ENCODE results near the gene GRK5. TPM values are rescaled to one million over a fixed set of nuclear protein-coding genes. Genes with fewer than 3 reads are reported as not detected.

Gene GRK5
- total RNA-seq, 4 donors from 2014 or later = 43.5 to 61.7 (median 48.9) TPM

DNA sequence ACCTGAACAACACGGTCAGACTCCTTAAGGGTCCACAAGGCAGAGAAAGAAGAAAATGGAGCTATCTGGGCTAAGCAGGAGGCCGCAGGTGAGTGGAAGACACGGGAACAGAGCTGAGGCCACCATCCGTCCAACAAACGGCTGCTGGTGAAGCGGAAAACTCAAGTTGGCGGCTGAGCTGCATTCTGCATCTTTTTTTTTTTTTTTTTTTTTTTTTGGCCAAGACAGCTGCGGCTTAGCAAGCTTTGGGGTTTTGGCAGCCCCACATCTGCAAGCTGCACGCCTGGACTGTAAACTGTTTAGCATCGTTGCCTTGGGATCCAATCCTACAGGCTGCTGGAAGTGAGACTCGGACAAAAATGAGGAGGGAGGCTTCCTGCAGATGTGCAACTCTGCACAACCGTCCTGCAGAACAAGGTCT, 297.8 kb downstream of the GRK5 start:
- no peak overlapping the region for H3K27ac ChIP-seq
- DNase-seq (ENCODE audit: low spot score in 2 of 2) = no peak
- H3K4me3 ChIP-seq = no peak overlapping the region
- no peak for TF ChIP-seq EP300 (IDR thresholded peaks at IDR 0.05)
- TF ChIP-seq POLR2A (IDR thresholded peaks at IDR 0.05) = no peak
- TF ChIP-seq, protein P1, sequence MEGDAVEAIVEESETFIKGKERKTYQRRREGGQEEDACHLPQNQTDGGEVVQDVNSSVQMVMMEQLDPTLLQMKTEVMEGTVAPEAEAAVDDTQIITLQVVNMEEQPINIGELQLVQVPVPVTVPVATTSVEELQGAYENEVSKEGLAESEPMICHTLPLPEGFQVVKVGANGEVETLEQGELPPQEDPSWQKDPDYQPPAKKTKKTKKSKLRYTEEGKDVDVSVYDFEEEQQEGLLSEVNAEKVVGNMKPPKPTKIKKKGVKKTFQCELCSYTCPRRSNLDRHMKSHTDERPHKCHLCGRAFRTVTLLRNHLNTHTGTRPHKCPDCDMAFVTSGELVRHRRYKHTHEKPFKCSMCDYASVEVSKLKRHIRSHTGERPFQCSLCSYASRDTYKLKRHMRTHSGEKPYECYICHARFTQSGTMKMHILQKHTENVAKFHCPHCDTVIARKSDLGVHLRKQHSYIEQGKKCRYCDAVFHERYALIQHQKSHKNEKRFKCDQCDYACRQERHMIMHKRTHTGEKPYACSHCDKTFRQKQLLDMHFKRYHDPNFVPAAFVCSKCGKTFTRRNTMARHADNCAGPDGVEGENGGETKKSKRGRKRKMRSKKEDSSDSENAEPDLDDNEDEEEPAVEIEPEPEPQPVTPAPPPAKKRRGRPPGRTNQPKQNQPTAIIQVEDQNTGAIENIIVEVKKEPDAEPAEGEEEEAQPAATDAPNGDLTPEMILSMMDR (IDR thresholded peaks at IDR 0.05) = no peak
- WGBS, 2 donors = 65 to 81% methylated on average over 12 of the region's 12 CpGs
- no peaks in the 10 kb centered on the region for H3K9me3 ChIP-seq
- H3K36me3 ChIP-seq = peaks cover 0 to 24% (median 0%) of the 10 kb centered on the region in 3 donors
- H3K27me3 ChIP-seq = no peaks in the 10 kb centered on the region
- peaks cover 0 to 17% (median 0%) of the 10 kb centered on the region in 4 donors for H3K4me1 ChIP-seq

Small RNA genes within 50 kb of the gene (small RNA-seq; reads per million reads assigned to genes)
- gene MIR4681 (not detected), gene RN7SL749P (not detected)

Other genes starting within 250 kb of the GRK5 start
- gene NANOS1, start 177.9 kb upstream of the GRK5 start, total RNA-seq = 1 to 10 TPM; 4.8 to 9.4 (median 6.0) TPM
- 10 to 100 TPM; 78.8 to 95.4 (median 94.8) TPM for gene EIF3A, start 126.8 kb upstream of the GRK5 start, total RNA-seq
- 10 to 100 TPM; 23.3 to 51.0 (median 43.4) TPM for gene DENND10, start 103.5 kb upstream of the GRK5 start, total RNA-seq
- gene SFXN4, start 41.9 kb upstream of the GRK5 start, total RNA-seq = 100 to 1,000 TPM in 1 of 4 donors, 10 to 100 TPM in 3; 12.7 to 301 (median 19.1) TPM
- 10 to 100 TPM; 79.5 to 93.3 (median 84.2) TPM for gene PRDX3, start 28.8 kb upstream of the GRK5 start, total RNA-seq

All from tibial nerve (tissue), 4 donors.